SK-N-MC (cell line): Measurements from ENCODE around the gene SP3.

ENCODE experiments used
- EZH2 ChIP-seq: fragments of 200-600 bp; sonication (generic); IDR thresholded peaks from one replicate; pipeline ENCODE4 v1.6.1; 2017; ENCODE audit warnings: antibody characterized with exemption
- FOXP2 ChIP-seq: optimal IDR thresholded peaks from 2 replicates; pipeline ENCODE3; 2011; ENCODE audit warnings: mild to moderate bottlenecking, moderate library complexity; ENCODE audit not compliant: insufficient read depth; ENCODE audit errors: extremely low read length, control extremely low read depth
- POLR2AphosphoS5 ChIP-seq: IDR thresholded peaks from 2 replicates; pipeline ENCODE4 v1.6.1; 2012; ENCODE audit warnings: mild to moderate bottlenecking, low read depth, low read length, borderline replicate concordance

DNA sequence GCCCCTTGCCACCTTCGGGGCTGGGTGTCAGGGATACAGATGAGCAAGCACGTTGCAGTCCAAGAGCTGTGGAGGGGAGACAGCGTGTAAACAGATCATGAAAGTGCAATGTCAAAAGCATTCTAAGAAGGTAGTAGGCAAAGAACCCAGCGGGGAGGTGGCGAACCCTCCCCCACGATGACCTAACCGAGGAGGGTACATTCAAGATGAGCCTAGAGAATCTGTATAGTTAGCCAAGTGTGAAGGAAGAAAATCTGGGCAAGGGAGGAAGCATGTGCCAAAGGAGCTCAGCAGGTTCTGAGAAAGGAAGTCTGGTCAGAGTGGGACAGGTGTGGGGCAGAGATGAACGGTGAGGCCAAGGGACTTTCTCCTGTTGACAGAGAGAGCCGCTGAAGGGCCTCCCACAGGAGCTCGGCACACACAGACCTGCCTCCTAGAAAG lies 106.9 kb downstream of the SP3 start:
- TF ChIP-seq EZH2, result no peak
- TF ChIP-seq POLR2AphosphoS5, result no peak
- TF ChIP-seq FOXP2, result no peak
